ENCODE results near the gene EPC2.

GRCh38 chr2:148616662-148617061 lies 27.9 kb upstream of the EPC2 start:
- TF ChIP-seq CTCF (IDR thresholded peaks at IDR 0.05) (no peak), EZH2 (IDR thresholded peaks at IDR 0.05; ENCODE audit: borderline replicate concordance, insufficient read depth, low read depth, low read length, poor library complexity, severe bottlenecking) (no peak)
